Measurements from ENCODE around the gene THPO.

THPO gene

DNA sequence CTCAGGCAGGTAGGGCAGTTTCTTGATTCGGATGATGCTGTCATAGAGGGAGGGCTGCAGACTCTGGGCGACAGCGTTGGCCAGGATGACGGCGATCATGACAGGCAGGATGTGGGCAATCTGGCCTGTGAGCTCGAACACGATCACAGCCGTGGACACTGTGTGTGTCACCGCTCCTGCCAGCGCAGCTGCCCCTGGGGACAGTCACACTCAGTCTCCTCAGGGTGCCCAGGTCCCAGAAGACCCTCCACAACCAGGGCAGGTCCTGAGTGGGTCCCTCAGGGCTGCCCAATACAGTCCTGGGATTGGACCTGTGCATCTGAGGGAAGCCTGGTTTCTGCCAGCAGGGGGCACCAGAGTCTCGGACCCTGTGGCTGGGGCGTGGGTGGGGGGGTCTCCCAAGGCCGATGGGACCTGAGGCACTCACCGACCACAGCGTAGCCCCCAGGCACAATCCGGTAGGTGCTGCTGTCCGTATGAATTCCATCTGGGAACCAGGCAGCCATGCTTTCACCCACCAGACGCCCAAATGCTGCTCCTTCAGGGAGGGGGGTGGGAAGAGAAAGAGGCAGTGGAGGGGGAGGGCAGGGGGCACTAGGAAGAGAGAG, 23.8 kb downstream of the THPO start:
- Histone ChIP-seq H2AFZ (ENCODE audit: low read length) (no peak overlapping the region), H3K4me3 (ENCODE audit: low read depth, low read length, poor library complexity, severe bottlenecking) (no peak overlapping the region), H3K36me3 (ENCODE audit: insufficient read depth, low read length) (no peaks in the 10 kb centered on the region), H3K79me2 (ENCODE audit: insufficient read depth, low read length) (no peaks in the 10 kb centered on the region), H3K9ac (ENCODE audit: low read length) (no peak overlapping the region), H3K9me3 (ENCODE audit: low read length) (no peaks in the 10 kb centered on the region), H3K4me1 (ENCODE audit: insufficient read depth, low read length, severe bottlenecking) (peaks cover 3% of the 10 kb centered on the region), H3K27me3 (ENCODE audit: insufficient read depth, low read length) (peaks cover 5% of the 10 kb centered on the region; the same call in 1 of the 2 replicates), H3F3A (ENCODE audit: insufficient read depth, low read length) (no peaks in the 10 kb centered on the region), H3K27ac (ENCODE audit: low read depth, low read length, poor library complexity, severe bottlenecking) (no peak overlapping the region), H3K4me2 (ENCODE audit: low read length) (no peak overlapping the region; the same call in 1 of the 2 replicates), H4K20me1 (ENCODE audit: insufficient read depth, low read length) (no peaks in the 10 kb centered on the region), H3K9me2 (ENCODE audit: low read depth, low read length) (no peaks in the 10 kb centered on the region)
- TF ChIP-seq, protein P1, sequence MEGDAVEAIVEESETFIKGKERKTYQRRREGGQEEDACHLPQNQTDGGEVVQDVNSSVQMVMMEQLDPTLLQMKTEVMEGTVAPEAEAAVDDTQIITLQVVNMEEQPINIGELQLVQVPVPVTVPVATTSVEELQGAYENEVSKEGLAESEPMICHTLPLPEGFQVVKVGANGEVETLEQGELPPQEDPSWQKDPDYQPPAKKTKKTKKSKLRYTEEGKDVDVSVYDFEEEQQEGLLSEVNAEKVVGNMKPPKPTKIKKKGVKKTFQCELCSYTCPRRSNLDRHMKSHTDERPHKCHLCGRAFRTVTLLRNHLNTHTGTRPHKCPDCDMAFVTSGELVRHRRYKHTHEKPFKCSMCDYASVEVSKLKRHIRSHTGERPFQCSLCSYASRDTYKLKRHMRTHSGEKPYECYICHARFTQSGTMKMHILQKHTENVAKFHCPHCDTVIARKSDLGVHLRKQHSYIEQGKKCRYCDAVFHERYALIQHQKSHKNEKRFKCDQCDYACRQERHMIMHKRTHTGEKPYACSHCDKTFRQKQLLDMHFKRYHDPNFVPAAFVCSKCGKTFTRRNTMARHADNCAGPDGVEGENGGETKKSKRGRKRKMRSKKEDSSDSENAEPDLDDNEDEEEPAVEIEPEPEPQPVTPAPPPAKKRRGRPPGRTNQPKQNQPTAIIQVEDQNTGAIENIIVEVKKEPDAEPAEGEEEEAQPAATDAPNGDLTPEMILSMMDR (IDR thresholded peaks at IDR 0.05; ENCODE audit: low read length): peak; percentile 94
- TF ChIP-seq EZH2 (IDR thresholded peaks at IDR 0.05; ENCODE audit: borderline replicate concordance, low read length): no peak

DNA sequence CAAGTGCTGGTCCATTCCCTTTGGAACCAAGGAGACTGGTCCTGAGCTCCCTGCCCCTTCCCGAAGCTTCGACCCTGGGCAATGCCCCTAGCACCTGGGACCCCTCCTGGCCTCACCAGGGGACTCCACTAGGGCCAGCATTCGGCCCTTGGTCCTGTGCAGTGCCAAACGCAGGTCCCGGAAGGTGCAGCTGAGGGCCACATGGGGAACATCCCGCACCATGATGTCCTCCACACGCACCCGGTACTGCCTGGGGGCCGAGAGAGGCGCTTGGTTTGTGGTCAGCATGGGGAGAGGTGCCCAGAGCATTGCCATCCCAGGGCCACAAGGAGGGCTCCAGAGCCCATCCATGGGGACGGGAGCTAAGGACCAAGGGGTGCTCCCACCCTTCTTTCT, 24.5 kb downstream of the THPO start:
- no peak overlapping the region for H3K27ac ChIP-seq (ENCODE audit: low read depth, low read length, poor library complexity, severe bottlenecking)
- H2AFZ ChIP-seq (ENCODE audit: low read length): no peak overlapping the region
- peaks cover 3% of the 10 kb centered on the region for H3K4me1 ChIP-seq (ENCODE audit: insufficient read depth, low read length, severe bottlenecking)
- H3K9me3 ChIP-seq (ENCODE audit: low read length): no peaks in the 10 kb centered on the region
- H3F3A ChIP-seq (ENCODE audit: insufficient read depth, low read length): no peaks in the 10 kb centered on the region
- no peak overlapping the region for H3K4me3 ChIP-seq (ENCODE audit: low read depth, low read length, poor library complexity, severe bottlenecking)
- H3K9ac ChIP-seq (ENCODE audit: low read length): no peak overlapping the region
- H3K9me2 ChIP-seq (ENCODE audit: low read depth, low read length): no peaks in the 10 kb centered on the region
- H3K4me2 ChIP-seq (ENCODE audit: low read length): no peak overlapping the region
- 0 out of 2 replicates have a peak, but pooled peaks cover 5% of the 10 kb centered on the region for H3K27me3 ChIP-seq (ENCODE audit: insufficient read depth, low read length)
- TF ChIP-seq EZH2 (IDR thresholded peaks at IDR 0.05; ENCODE audit: borderline replicate concordance, low read length): no peak
- TF ChIP-seq, protein P1 (IDR thresholded peaks at IDR 0.05; ENCODE audit: low read length): no peak
- H3K36me3 ChIP-seq (ENCODE audit: insufficient read depth, low read length): no peaks in the 10 kb centered on the region
- no peaks in the 10 kb centered on the region for H4K20me1 ChIP-seq (ENCODE audit: insufficient read depth, low read length)
- no peaks in the 10 kb centered on the region for H3K79me2 ChIP-seq (ENCODE audit: insufficient read depth, low read length)

DNA sequence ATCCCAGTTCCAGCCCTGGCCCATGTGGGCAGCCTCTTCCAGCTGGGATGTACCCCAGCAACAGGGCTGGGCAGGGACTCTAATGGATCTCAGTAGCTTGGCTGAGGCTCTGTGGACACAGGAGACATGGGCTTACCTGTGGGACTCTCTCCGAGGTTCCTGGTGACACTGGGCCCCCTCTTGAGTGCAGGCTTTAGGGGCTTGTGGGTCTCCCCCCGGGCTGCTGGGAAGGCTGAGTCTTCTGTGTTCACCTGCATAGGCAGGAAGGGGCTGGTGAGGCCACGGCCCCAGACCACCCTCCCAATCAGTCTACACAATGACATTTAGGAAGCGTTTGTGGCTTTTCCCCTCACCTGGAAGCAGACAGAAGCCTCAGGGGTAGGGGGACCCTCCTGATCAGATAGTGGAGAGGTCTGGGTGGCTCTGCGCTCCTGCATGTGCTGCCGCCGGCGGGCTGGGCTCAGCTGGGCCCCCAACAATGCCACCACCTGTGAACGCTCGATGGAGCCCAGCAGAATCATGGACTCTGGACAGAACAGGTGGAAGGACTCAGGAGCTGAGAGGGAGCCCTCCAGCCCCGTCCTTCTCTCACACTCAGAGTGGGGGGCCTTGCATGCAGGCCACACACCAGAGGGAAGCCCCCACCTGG, 25.0 kb downstream of the THPO start:
- no peak overlapping the region for H3K4me2 ChIP-seq (ENCODE audit: low read length)
- H3K4me3 ChIP-seq (ENCODE audit: low read depth, low read length, poor library complexity, severe bottlenecking): no peak overlapping the region
- H3K9me3 ChIP-seq (ENCODE audit: low read length): no peaks in the 10 kb centered on the region
- H4K20me1 ChIP-seq (ENCODE audit: insufficient read depth, low read length): no peaks in the 10 kb centered on the region
- H3K36me3 ChIP-seq (ENCODE audit: insufficient read depth, low read length): no peaks in the 10 kb centered on the region
- H3K27me3 ChIP-seq (ENCODE audit: insufficient read depth, low read length): 0 out of 2 replicates have a peak, but pooled peaks cover 3% of the 10 kb centered on the region
- no peaks in the 10 kb centered on the region for H3K79me2 ChIP-seq (ENCODE audit: insufficient read depth, low read length)
- no peak overlapping the region for H2AFZ ChIP-seq (ENCODE audit: low read length)
- H3K9me2 ChIP-seq (ENCODE audit: low read depth, low read length): no peaks in the 10 kb centered on the region
- no peak overlapping the region for H3K27ac ChIP-seq (ENCODE audit: low read depth, low read length, poor library complexity, severe bottlenecking)
- no peaks in the 10 kb centered on the region for H3F3A ChIP-seq (ENCODE audit: insufficient read depth, low read length)
- TF ChIP-seq, protein P1 (IDR thresholded peaks at IDR 0.05; ENCODE audit: low read length): no peak
- no peak for TF ChIP-seq EZH2 (IDR thresholded peaks at IDR 0.05; ENCODE audit: borderline replicate concordance, low read length)
- H3K4me1 ChIP-seq (ENCODE audit: insufficient read depth, low read length, severe bottlenecking): peaks cover 3% of the 10 kb centered on the region
- H3K9ac ChIP-seq (ENCODE audit: low read length): no peak overlapping the region
